GM19239 (cell line): ENCODE data around the gene NTNG1.

Experiments
- DNase-seq: peaks from one replicate; pipeline ENCODE4 v3.0.0; 2011; ENCODE audit warnings: low spot score; ENCODE audit not compliant: insufficient read length
- FAIRE-seq: peaks from 2 replicates; lab custom pipeline; 2011; peaks lifted over from hg19 to GRCh38; lab: Jason Lieb, UNC

The NTNG1 gene

GRCh38 chr1:107481756-107482384 is 341.0 kb downstream of the NTNG1 start:
- FAIRE-seq (no peak), DNase-seq (no peak)

GRCh38 chr1:107483949-107484348 is 343.1 kb downstream of the NTNG1 start:
- FAIRE-seq (no peak), DNase-seq (no peak)

- DNase-seq (no peak), FAIRE-seq (no peak)
Observed at GRCh38 chr1:107486349-107486748, 345.5 kb downstream of the NTNG1 start.

- DNase-seq, result no peak
- no peak for FAIRE-seq
Observed at GRCh38 chr1:107487506-107487905, 346.7 kb downstream of the NTNG1 start.

GRCh38 chr1:107491582-107491981 is 350.7 kb downstream of the NTNG1 start:
- FAIRE-seq, result no peak

GRCh38 chr1:107493111-107493716 is 352.4 kb downstream of the NTNG1 start:
- FAIRE-seq, result no peak
- DNase-seq, result no peak

More at GRCh38 chr1:107491582-107491981, 350.7 kb downstream of the NTNG1 start:
- DNase-seq, result no peak

GRCh38 chr1:107494061-107494460 is 353.2 kb downstream of the NTNG1 start:
- DNase-seq, result no peak
- FAIRE-seq, result no peak

GRCh38 chr1:107496002-107496401 is 355.2 kb downstream of the NTNG1 start:
- FAIRE-seq (no peak), DNase-seq (no peak)

GRCh38 chr1:107499139-107499744 is 358.4 kb downstream of the NTNG1 start:
- no peak for DNase-seq
- FAIRE-seq, result peak; percentile 90

- FAIRE-seq, result no peak
Observed at GRCh38 chr1:107501081-107501605, 360.3 kb downstream of the NTNG1 start.

GRCh38 chr1:107510347-107510746 is 369.5 kb downstream of the NTNG1 start:
- DNase-seq (no peak), FAIRE-seq (no peak)

More at GRCh38 chr1:107501081-107501605, 360.3 kb downstream of the NTNG1 start:
- no peak for DNase-seq

- no peak for FAIRE-seq
Observed at GRCh38 chr1:107512836-107513235, 372.0 kb downstream of the NTNG1 start.

GRCh38 chr1:107514841-107515240 is 374.0 kb downstream of the NTNG1 start:
- FAIRE-seq (no peak), DNase-seq (no peak)

More at GRCh38 chr1:107512836-107513235, 372.0 kb downstream of the NTNG1 start:
- no peak for DNase-seq

GRCh38 chr1:107515702-107516101 is 374.9 kb downstream of the NTNG1 start:
- FAIRE-seq, result no peak

GRCh38 chr1:107523061-107523460 is 382.2 kb downstream of the NTNG1 start:
- no peak for FAIRE-seq
- no peak for DNase-seq

More at GRCh38 chr1:107515702-107516101, 374.9 kb downstream of the NTNG1 start:
- DNase-seq, result no peak

- FAIRE-seq, result no peak
- no peak for DNase-seq
Observed at GRCh38 chr1:107523736-107524135, 382.9 kb downstream of the NTNG1 start.

GRCh38 chr1:107524301-107524700 is 383.5 kb downstream of the NTNG1 start:
- DNase-seq (no peak), FAIRE-seq (no peak)

GRCh38 chr1:107525145-107525544 is 384.3 kb downstream of the NTNG1 start:
- DNase-seq (no peak), FAIRE-seq (no peak)

GRCh38 chr1:107525961-107526360 is 385.1 kb downstream of the NTNG1 start:
- no peak for FAIRE-seq
- no peak for DNase-seq

- FAIRE-seq, result no peak
- no peak for DNase-seq
Observed at GRCh38 chr1:107526524-107527198, 385.8 kb downstream of the NTNG1 start.
